Testis (tissue), 2 donors: ENCODE measurements around the gene ING3.

Source experiments
- CTCF ChIP-seq, 3 experiments: fragments of 450-650 bp in 2 of 3; fragments of 200-600 bp in 1 of 3; sonication (generic) in 1 of 3; IDR thresholded peaks; one replicate each; pipeline ENCODE4 v1.5.1; 2016 to 2019; ENCODE audit warnings: antibody characterized with exemption in 3 of 3, mild to moderate bottlenecking in 2 of 3, moderate library complexity in 1 of 3
- POLR2A ChIP-seq: fragments of 450-650 bp; IDR thresholded peaks from one replicate; pipeline ENCODE4 v1.6.1; 2017; ENCODE audit warnings: antibody characterized with exemption, mild to moderate bottlenecking, moderate library complexity

GRCh38 chr7:121011401-121011800, 60.8 kb downstream of the ING3 start:
- TF ChIP-seq CTCF (IDR thresholded peaks at IDR 0.05) (no peak), POLR2A (no peak)
